Astrocyte (in vitro differentiated cells and primary cell): Measurements from ENCODE around the gene ALCAM.

Experiments used
- CTCF ChIP-seq: IDR thresholded peaks from 2 replicates; pipeline ENCODE4 v1.5.1; 2011; ENCODE audit warnings: low read depth, mild to moderate bottlenecking, inconsistent platforms, low read length, moderate library complexity; ENCODE audit not compliant: insufficient read depth
- EZH2 ChIP-seq: IDR thresholded peaks from 2 replicates; pipeline ENCODE4 v1.6.1; 2012; ENCODE audit warnings: mild to moderate bottlenecking, low read length, inconsistent platforms; ENCODE audit not compliant: insufficient read depth

DNA sequence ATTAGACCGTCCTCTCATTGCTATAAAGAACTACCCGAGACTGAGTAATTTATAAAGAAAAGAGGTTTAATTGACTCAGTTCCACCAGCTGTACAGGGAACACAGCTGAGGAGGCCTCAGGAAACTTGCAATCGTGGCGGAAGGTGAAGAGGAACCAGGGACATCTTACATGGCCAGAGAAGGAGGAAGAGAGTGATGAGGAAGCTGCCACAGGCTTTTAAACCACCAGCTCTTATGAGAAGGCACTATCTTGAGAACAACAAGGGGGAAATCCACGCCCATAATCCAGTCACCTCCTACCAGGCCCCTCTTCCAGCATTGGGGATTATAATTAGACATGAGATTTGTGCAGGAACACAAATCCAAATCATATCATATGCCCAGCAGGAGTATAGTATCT lies 138.5 kb downstream of the ALCAM start:
- TF ChIP-seq CTCF (no peak), EZH2 (no peak)
